Astrocyte (in vitro differentiated cells and primary cell): ENCODE measurements around the gene ZNF488. TPM values are rescaled to one million over a fixed set of nuclear protein-coding genes. Genes with fewer than 3 reads are reported as not detected.

Source experiments
- DNase-seq: peaks from one replicate; pipeline ENCODE4 v3.0.0-alpha.2; 2010; ENCODE audit warnings: low read depth
- FAIRE-seq: peaks from 2 replicates; lab custom pipeline; 2011; peaks lifted over from hg19 to GRCh38; lab: Jason Lieb, UNC
- H2AFZ ChIP-seq: 2 replicates; pipeline ENCODE4 v1.6.0; 2012; ENCODE audit warnings: low read depth, low read length, inconsistent platforms
- H3K27ac ChIP-seq: 2 replicates; pipeline ENCODE4 v1.5.1; 2011; ENCODE audit warnings: low read depth, low read length, inconsistent platforms
- H3K27me3 ChIP-seq: 2 replicates; pipeline ENCODE4 v1.6.0; 2011; ENCODE audit warnings: low read length, inconsistent platforms; ENCODE audit not compliant: insufficient read depth
- H3K36me3 ChIP-seq: 2 replicates; pipeline ENCODE4 v1.5.1; 2011; ENCODE audit warnings: low read length, inconsistent platforms; ENCODE audit not compliant: insufficient read depth
- H3K4me1 ChIP-seq: 2 replicates; pipeline ENCODE4 v1.5.1; 2011; ENCODE audit warnings: low read length, inconsistent platforms; ENCODE audit not compliant: insufficient read depth
- H3K4me2 ChIP-seq: 2 replicates; pipeline ENCODE4 v1.6.0; 2012; ENCODE audit warnings: low read length, inconsistent platforms
- H3K4me3 ChIP-seq: 2 replicates; pipeline ENCODE4 v1.5.1; 2011; ENCODE audit warnings: low read depth, mild to moderate bottlenecking, low read length, inconsistent platforms; ENCODE audit not compliant: insufficient read depth
- H3K79me2 ChIP-seq: 2 replicates; pipeline ENCODE4 v1.6.0; 2012; ENCODE audit warnings: mild to moderate bottlenecking, low read length, inconsistent platforms; ENCODE audit not compliant: insufficient read depth
- H3K9ac ChIP-seq: 2 replicates; pipeline ENCODE4 v1.6.0; 2012; ENCODE audit warnings: mild to moderate bottlenecking, low read length, inconsistent platforms
- H3K9me3 ChIP-seq: 2 replicates; pipeline ENCODE4 v1.5.1; 2012; ENCODE audit warnings: low read depth, mild to moderate bottlenecking, low read length, inconsistent platforms; ENCODE audit not compliant: insufficient read depth
- H4K20me1 ChIP-seq: 2 replicates; pipeline ENCODE4 v1.6.0; 2012; ENCODE audit warnings: low read length, inconsistent platforms; ENCODE audit not compliant: insufficient read depth
- H3K27ac Mint-ChIP-seq: one replicate; pipeline ENCODE4 v1.8.0; 2021; ENCODE audit warnings: mild to moderate bottlenecking, mixed read lengths; ENCODE audit not compliant: unreplicated experiment
- H3K27me3 Mint-ChIP-seq: one replicate; pipeline ENCODE4 v1.8.0; 2021; ENCODE audit warnings: low read depth, mixed read lengths; ENCODE audit not compliant: unreplicated experiment
- H3K36me3 Mint-ChIP-seq: one replicate; pipeline ENCODE4 v1.8.0; 2021; ENCODE audit warnings: low read depth, mixed read lengths; ENCODE audit not compliant: unreplicated experiment
- H3K4me1 Mint-ChIP-seq: one replicate; pipeline ENCODE4 v1.8.0; 2021; ENCODE audit warnings: low read depth, mixed read lengths; ENCODE audit not compliant: unreplicated experiment
- H3K4me3 Mint-ChIP-seq: one replicate; pipeline ENCODE4 v1.8.0; 2021; ENCODE audit warnings: mild to moderate bottlenecking, moderate library complexity, mixed read lengths; ENCODE audit not compliant: unreplicated experiment
- H3K9me3 Mint-ChIP-seq: one replicate; pipeline ENCODE4 v1.8.0; 2021; ENCODE audit warnings: mild to moderate bottlenecking, mixed read lengths; ENCODE audit not compliant: unreplicated experiment
- EZH2 ChIP-seq: IDR thresholded peaks from 2 replicates; pipeline ENCODE4 v1.6.1; 2012; ENCODE audit warnings: mild to moderate bottlenecking, low read length, inconsistent platforms; ENCODE audit not compliant: insufficient read depth
- total RNA-seq: library from RNA; stranded (reverse); gene quantifications from 2 replicates; pipeline ENCODE4 v1.2.1, GENCODE V29; 2021
- TF ChIP-seq, protein P1 (sequence below): IDR thresholded peaks from 2 replicates; pipeline ENCODE4 v1.5.1; 2011; ENCODE audit warnings: low read depth, mild to moderate bottlenecking, inconsistent platforms, low read length, moderate library complexity; ENCODE audit not compliant: insufficient read depth

Gene ZNF488
- total RNA-seq, 1 donor from 2014 or later: 1.4 TPM

DNA sequence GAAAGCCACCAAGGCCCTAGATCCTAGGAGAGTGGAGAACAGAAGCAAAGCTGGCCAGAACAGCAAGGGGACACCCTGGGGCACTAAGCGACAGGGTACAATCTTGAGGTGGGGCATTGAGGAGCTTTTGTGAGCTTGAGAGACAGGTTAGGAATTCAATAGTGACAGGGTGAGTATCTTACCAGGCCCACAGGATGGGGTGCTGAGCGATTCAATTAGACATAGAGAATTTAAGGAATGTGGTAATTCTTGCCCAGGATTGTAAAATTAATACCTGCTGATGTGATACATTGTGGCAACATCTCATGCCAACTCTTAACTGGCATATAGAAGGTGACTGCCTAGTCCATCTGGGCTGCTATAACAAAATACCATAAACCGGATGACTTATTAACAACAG, 21.9 kb downstream of the ZNF488 start:
- H3K27me3 ChIP-seq: no peaks in the 10 kb centered on the region
- DNase-seq (no peak), FAIRE-seq (no peak)
- no peak overlapping the region for H3K27ac ChIP-seq
- no peaks in the 10 kb centered on the region for H3K9me3 ChIP-seq
- H3K9ac ChIP-seq: no peak overlapping the region
- peaks cover 2% of the 10 kb centered on the region for H3K36me3 Mint-ChIP-seq
- TF ChIP-seq EZH2: no peak
- TF ChIP-seq, protein P1, sequence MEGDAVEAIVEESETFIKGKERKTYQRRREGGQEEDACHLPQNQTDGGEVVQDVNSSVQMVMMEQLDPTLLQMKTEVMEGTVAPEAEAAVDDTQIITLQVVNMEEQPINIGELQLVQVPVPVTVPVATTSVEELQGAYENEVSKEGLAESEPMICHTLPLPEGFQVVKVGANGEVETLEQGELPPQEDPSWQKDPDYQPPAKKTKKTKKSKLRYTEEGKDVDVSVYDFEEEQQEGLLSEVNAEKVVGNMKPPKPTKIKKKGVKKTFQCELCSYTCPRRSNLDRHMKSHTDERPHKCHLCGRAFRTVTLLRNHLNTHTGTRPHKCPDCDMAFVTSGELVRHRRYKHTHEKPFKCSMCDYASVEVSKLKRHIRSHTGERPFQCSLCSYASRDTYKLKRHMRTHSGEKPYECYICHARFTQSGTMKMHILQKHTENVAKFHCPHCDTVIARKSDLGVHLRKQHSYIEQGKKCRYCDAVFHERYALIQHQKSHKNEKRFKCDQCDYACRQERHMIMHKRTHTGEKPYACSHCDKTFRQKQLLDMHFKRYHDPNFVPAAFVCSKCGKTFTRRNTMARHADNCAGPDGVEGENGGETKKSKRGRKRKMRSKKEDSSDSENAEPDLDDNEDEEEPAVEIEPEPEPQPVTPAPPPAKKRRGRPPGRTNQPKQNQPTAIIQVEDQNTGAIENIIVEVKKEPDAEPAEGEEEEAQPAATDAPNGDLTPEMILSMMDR: no peak
- no peaks in the 10 kb centered on the region for H3K79me2 ChIP-seq
- no peak overlapping the region for H3K27ac Mint-ChIP-seq
- no peak overlapping the region for H3K4me3 Mint-ChIP-seq
- H3K4me1 Mint-ChIP-seq: no peaks in the 10 kb centered on the region
- peaks cover 27% of the 10 kb centered on the region for H3K27me3 Mint-ChIP-seq
- H3K4me2 ChIP-seq: no peak overlapping the region
- H3K4me1 ChIP-seq: no peaks in the 10 kb centered on the region
- H3K36me3 ChIP-seq: no peaks in the 10 kb centered on the region
- no peak overlapping the region for H3K4me3 ChIP-seq
- H4K20me1 ChIP-seq: no peaks in the 10 kb centered on the region
- peaks cover 3% of the 10 kb centered on the region for H3K9me3 Mint-ChIP-seq
- no peak overlapping the region for H2AFZ ChIP-seq

DNA sequence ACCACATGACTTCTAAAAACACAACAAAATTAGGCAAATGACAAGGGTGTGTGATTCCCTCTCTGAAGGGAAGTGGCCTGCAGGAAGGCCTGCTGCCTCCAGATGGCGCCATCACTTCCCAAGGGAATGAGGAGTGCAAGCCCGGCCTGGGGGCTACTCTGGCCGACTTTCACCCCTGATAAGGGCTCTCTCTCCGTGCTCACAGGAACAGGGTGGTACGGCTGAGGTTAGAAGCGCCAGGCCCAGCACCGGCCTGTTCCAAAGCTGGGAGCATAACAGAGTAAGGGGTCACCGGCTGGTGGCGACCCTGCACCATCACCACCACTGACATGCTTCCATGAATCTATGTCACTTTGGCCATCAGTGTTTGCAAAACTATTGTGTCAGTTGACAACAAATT, 22.8 kb downstream of the ZNF488 start:
- peaks cover 3% of the 10 kb centered on the region for H3K9me3 Mint-ChIP-seq
- no peaks in the 10 kb centered on the region for H3K36me3 Mint-ChIP-seq
- Histone ChIP-seq H3K27me3 (no peaks in the 10 kb centered on the region), H3K4me2 (no peak overlapping the region), H2AFZ (no peak overlapping the region), H3K9me3 (no peaks in the 10 kb centered on the region), H3K9ac (no peak overlapping the region), H3K36me3 (no peaks in the 10 kb centered on the region), H3K27ac (no peak overlapping the region), H3K4me3 (no peak overlapping the region), H3K4me1 (no peaks in the 10 kb centered on the region), H4K20me1 (no peaks in the 10 kb centered on the region), H3K79me2 (no peaks in the 10 kb centered on the region)
- peaks cover 20% of the 10 kb centered on the region for H3K27me3 Mint-ChIP-seq
- no peak overlapping the region for H3K27ac Mint-ChIP-seq
- no peak for FAIRE-seq
- DNase-seq: no peak
- TF ChIP-seq, protein P1: peak; percentile 83
- TF ChIP-seq EZH2: no peak
- H3K4me3 Mint-ChIP-seq: no peak overlapping the region
- H3K4me1 Mint-ChIP-seq: no peaks in the 10 kb centered on the region

DNA sequence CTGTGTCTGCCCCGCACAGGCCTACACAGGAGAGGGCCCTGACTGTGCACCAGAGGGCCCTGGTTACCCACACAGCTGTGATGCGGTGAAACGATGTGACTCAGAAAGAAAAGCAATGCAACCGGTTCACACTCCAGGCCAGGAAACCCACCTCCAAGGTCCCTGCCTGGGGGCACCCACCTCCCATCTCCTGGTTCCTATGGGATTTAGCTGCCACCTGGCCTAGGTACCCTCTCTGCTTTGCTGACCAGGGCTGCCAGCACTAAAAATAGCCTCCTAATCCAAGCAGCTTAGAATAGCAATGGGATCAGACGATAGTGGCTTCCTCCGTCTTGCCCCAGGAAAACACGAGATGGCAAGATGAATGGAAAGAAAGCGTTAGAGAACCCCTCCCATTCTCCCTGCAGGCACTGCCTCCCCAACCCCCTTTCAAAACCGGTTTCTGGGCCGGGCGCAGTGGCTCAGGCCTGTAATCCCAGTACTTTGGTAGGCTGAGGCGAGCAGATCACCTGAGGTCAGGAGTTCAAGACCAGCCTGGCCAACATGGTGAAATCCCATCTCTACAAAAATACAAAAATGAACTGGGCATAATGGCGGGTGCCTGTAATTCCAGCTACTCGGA, 23.6 kb downstream of the ZNF488 start:
- H3K4me2 ChIP-seq: no peak overlapping the region
- no peak overlapping the region for H3K9ac ChIP-seq
- H3K9me3 Mint-ChIP-seq: no peaks in the 10 kb centered on the region
- no peak overlapping the region for H3K4me3 ChIP-seq
- TF ChIP-seq, protein P1: no peak
- no peak for TF ChIP-seq EZH2
- H3K79me2 ChIP-seq: no peaks in the 10 kb centered on the region
- no peak for DNase-seq
- no peaks in the 10 kb centered on the region for H3K27me3 ChIP-seq
- no peak overlapping the region for H3K4me3 Mint-ChIP-seq
- H2AFZ ChIP-seq: no peak overlapping the region
- H3K36me3 ChIP-seq: no peaks in the 10 kb centered on the region
- FAIRE-seq: no peak
- H3K9me3 ChIP-seq: no peaks in the 10 kb centered on the region
- H3K4me1 Mint-ChIP-seq: no peaks in the 10 kb centered on the region
- H3K27me3 Mint-ChIP-seq: peaks cover 18% of the 10 kb centered on the region
- H3K36me3 Mint-ChIP-seq: no peaks in the 10 kb centered on the region
- no peaks in the 10 kb centered on the region for H4K20me1 ChIP-seq
- H3K27ac Mint-ChIP-seq: no peak overlapping the region
- H3K4me1 ChIP-seq: no peaks in the 10 kb centered on the region
- no peak overlapping the region for H3K27ac ChIP-seq
